Measurements from ENCODE around the gene SHROOM2. TPM values are rescaled to one million over a fixed set of nuclear protein-coding genes. Genes with fewer than 3 reads are reported as not detected.

SHROOM2 gene
- total and polyA plus RNA-seq, 2 of the 4 experiments (the other 2 are of a cell fraction), result 8.1 to 14.2 TPM

- H3K4ac ChIP-seq (ENCODE audit: low read depth, low read length), result peak overlapping the region; percentile 19
- in situ Hi-C loops (cut with MboI; ENCODE audit: low sequenced_read_pairs) (no loop called here), dilution Hi-C loops (cut with HindIII; ENCODE audit: low sequenced_read_pairs, unreplicated experiment) (no loop called here), intact Hi-C loops (cut with micrococcal nuclease) (no loop called here)
- H3K4me2 ChIP-seq (ENCODE audit: low read depth, low read length), result no peak overlapping the region
- no peak overlapping the region; the same call in 1 of the 2 replicates for H2BK20ac ChIP-seq (ENCODE audit: low read depth, low read length)
- peak; percentile 34 for DNase-seq
- peaks cover 34% of the 10 kb centered on the region for H3K4me1 ChIP-seq (ENCODE audit: control insufficient read depth, insufficient read depth, low read length)
- H4K91ac ChIP-seq (ENCODE audit: insufficient read depth, low read depth, low read length), result no peak overlapping the region
- peaks cover 9% of the 10 kb centered on the region; the same call in 1 of the 2 replicates for H3K9me1 ChIP-seq (ENCODE audit: insufficient read depth, low read length)
- H3K9me3 ChIP-seq (ENCODE audit: control insufficient read depth, insufficient read depth, low read length), result no peaks in the 10 kb centered on the region
- peak overlapping the region; percentile 5 for H3K18ac ChIP-seq (ENCODE audit: low read depth, low read length)
- no peak overlapping the region for H3K27ac ChIP-seq (ENCODE audit: insufficient read depth, low read length)
- H3K79me1 ChIP-seq (ENCODE audit: low read depth in 1 of 2, low read length in 2 of 2), result peaks cover 8 to 47% of the 10 kb centered on the region in 2 experiments
- no peaks in the 10 kb centered on the region for H3K27me3 ChIP-seq (ENCODE audit: control insufficient read depth, insufficient read depth, low read length)
- no peak overlapping the region for H3K4me3 ChIP-seq (ENCODE audit: insufficient read depth, low read depth, low read length)
- H3K23ac ChIP-seq (ENCODE audit: low read depth, low read length), result no peak overlapping the region
- POLR2A ChIA-PET (ENCODE audit: unreplicated experiment), result no interaction called here
- no TSS peak for BruUV-seq (replicated peaks)
- WGBS, 2 experiments (ENCODE audit: extremely low coverage in 2 of 2, insufficient read length in 1 of 2), result no CpG with 5 or more reads among the region's 6 CpGs
- H2BK15ac ChIP-seq (ENCODE audit: low read depth, low read length), result no peak overlapping the region
- CTCF ChIA-PET, result interaction anchor here (1.1 kb wide), 1 partner anchor 217 kb away, joined by 3 read pairs; no protein-coding TSS in a partner anchor
- H2AK5ac ChIP-seq (ENCODE audit: low read depth, low read length), result no peak overlapping the region
- no peak for ATAC-seq (ENCODE audit: low read depth)
- H2BK5ac ChIP-seq (ENCODE audit: low read depth, low read length, poor library complexity, severe bottlenecking), result peak overlapping the region; percentile 55
- H3K56ac ChIP-seq (ENCODE audit: extremely low read depth, insufficient read depth, low read length), result no peak overlapping the region
- peak overlapping the region; percentile 60; the same call in 1 of the 2 replicates for H2BK120ac ChIP-seq (ENCODE audit: low read depth, low read length)
- H3K9ac ChIP-seq (ENCODE audit: low read depth, low read length), result no peak overlapping the region
- H2AK9ac ChIP-seq (replicated peaks; ENCODE audit: low read depth, low read length, poor library complexity), result no peak overlapping the region
- H4K8ac ChIP-seq (ENCODE audit: low read depth in 2 of 2, low read length in 2 of 2), result no peak overlapping the region
- no peak overlapping the region for H2AFZ ChIP-seq (replicated peaks; ENCODE audit: low read length, poor library complexity)
- no peak overlapping the region for H3K14ac ChIP-seq (replicated peaks; ENCODE audit: low read depth, low read length)
- H3K36me3 ChIP-seq (ENCODE audit: control insufficient read depth, insufficient read depth, low read length), result no peaks in the 10 kb centered on the region
- H4K5ac ChIP-seq (ENCODE audit: low read depth, low read length), result no peak overlapping the region
- TF ChIP-seq RAD21 (IDR thresholded peaks at IDR 0.05; ENCODE audit: low read length) (no peak), MXI1 (IDR thresholded peaks at IDR 0.05; ENCODE audit: borderline replicate concordance, low read depth, low read length) (no peak), NFE2L2 (IDR thresholded peaks at IDR 0.05; ENCODE audit: low read depth, low read length) (no peak), BHLHE40 (IDR thresholded peaks at IDR 0.05; ENCODE audit: low read depth, low read length) (no peak), MAZ (IDR thresholded peaks at IDR 0.05; ENCODE audit: borderline replicate concordance, low read depth, low read length) (no peak), FOS (IDR thresholded peaks at IDR 0.05; ENCODE audit: low read depth, low read length) (no peak), SMC3 (IDR thresholded peaks at IDR 0.05; ENCODE audit: low read depth, low read length) (no peak), CEBPB (IDR thresholded peaks at IDR 0.05; ENCODE audit: low read depth, low read length) (no peak), RCOR1 (IDR thresholded peaks at IDR 0.05; ENCODE audit: insufficient replicate concordance, low read length) (no peak), CHD1 (IDR thresholded peaks at IDR 0.05; ENCODE audit: low read depth, low read length) (no peak), CTCF (conservative IDR thresholded peaks at IDR 0.05; ENCODE audit: low read depth, low read length) (no peak), MAFK (IDR thresholded peaks at IDR 0.05; ENCODE audit: low read depth, low read length) (no peak), RFX5 (IDR thresholded peaks at IDR 0.05; ENCODE audit: low read depth, low read length) (no peak)
- TF ChIP-seq, protein P1, sequence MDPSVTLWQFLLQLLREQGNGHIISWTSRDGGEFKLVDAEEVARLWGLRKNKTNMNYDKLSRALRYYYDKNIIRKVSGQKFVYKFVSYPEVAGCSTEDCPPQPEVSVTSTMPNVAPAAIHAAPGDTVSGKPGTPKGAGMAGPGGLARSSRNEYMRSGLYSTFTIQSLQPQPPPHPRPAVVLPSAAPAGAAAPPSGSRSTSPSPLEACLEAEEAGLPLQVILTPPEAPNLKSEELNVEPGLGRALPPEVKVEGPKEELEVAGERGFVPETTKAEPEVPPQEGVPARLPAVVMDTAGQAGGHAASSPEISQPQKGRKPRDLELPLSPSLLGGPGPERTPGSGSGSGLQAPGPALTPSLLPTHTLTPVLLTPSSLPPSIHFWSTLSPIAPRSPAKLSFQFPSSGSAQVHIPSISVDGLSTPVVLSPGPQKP (IDR thresholded peaks at IDR 0.05; ENCODE audit: borderline replicate concordance, low read depth, low read length), result no peak
- H4K20me1 ChIP-seq (ENCODE audit: insufficient read depth, low read length), result no peaks in the 10 kb centered on the region
These were observed 116.4 kb downstream of the SHROOM2 start for GRCh38 chrX:9902656-9903055.
